Inflammatory macrophage (primary cell): Measurements from ENCODE around the gene PTPN21.
"Not testable (repeated sequence)": the region's sequence is repeated elsewhere in the genome, so short reads cannot be mapped to it uniquely, and the experiment has no call there.

ENCODE experiments used
- DNase-seq, 2 donors: peaks; one replicate each; pipeline ENCODE4 v3.0.0-alpha.2; 2020 to 2022

Gene PTPN21

DNA sequence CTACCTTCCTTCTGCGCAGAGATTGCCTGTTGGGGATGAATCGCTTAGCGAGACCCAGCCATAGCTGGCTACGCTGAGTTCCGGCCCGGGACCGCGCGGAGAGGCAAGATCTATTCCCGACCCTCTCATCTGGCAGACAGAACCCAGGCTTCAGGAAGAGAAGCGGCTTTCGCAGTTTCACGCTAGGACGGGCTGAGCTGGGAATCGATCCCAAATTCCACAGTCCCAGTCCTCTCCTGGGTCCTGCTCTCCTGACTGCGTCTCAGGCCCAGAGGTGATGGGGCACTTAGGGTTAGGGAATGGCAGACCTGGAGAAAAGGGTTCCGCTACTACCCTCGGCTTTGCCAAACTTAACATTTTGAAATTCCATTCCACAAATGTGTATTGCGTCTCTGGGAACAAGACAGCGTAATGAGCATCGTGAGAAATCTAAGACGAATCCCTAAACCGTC lies 2.8 kb downstream of the PTPN21 start:
- no peak for DNase-seq

DNA sequence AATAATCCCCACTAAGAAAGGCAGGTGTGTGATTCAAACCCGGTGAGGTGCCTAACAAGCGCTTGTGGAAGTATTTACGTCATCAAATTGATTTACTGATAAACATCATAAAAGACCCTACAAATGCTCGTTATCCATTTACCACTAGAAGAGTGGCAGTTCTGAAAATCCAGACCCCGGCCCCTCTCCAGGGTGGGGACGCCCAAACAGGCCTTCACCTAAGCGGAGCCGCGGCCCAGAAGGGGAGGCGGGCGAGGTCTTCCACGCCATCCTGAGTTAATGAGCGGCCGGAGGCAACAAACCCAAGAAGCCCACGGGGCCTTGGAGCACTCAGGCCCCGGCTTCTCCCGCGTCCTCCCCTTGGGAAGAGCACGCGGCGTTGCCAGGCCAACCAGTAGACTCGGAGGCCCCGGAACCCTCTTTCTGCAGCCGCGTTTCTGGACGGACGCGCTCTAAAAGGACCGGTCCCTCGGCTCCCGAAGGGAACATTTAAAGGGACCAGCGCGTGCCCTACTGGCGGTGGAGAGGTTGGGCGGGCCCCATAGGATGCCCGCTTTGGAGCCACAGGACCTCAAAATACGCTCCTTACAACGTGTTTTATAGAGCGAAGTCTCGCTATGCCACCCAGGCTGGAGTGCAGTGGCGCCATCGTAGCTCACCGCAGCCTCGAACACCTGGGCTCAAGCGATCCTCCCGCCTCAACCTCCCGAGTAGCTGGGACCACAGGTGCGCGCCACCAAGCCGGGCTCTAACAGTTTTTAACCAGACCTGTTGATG lies 3.5 kb downstream of the PTPN21 start:
- peak; percentile 75 to 78 for DNase-seq

DNA sequence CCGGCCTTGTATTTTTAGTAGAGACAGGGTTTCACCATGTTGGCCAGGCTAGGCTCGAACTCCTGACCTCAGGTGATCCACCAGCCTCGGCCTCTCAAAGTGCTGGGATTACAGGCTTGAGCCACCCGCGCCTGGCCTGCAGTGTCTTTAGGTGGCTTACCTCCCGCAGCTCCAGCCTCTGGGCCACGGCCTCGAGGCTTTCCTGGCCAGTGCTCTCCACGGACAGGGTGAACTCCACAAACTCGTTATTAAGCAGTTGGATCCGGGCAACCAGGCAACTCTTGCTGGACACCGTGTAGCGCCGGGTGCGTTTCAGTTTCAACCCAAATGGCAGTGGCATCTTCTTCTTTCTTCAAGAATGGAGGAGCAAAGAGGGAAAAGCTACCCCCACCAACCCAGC lies 4.7 kb downstream of the PTPN21 start:
- DNase-seq: no peak

DNA sequence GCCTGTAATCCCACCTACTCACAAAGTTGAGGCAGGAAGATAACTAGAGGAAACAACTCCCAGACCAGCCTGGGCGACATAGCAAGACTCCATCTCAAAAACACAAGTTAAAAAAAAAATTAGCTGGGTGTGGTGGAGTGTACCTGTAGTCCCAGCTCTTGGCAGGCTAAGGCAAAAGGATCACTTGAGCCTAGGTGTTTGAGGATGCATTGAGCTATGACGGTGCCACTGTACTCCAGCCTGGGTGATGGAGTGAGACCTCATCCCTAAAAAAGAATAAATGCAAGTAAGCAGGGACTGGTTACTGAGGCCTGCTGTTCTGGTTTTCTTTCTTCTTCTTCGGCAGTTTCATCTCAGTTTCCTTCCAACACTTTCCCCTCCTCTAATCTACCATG lies 7.4 kb downstream of the PTPN21 start:
- no peak for DNase-seq

DNA sequence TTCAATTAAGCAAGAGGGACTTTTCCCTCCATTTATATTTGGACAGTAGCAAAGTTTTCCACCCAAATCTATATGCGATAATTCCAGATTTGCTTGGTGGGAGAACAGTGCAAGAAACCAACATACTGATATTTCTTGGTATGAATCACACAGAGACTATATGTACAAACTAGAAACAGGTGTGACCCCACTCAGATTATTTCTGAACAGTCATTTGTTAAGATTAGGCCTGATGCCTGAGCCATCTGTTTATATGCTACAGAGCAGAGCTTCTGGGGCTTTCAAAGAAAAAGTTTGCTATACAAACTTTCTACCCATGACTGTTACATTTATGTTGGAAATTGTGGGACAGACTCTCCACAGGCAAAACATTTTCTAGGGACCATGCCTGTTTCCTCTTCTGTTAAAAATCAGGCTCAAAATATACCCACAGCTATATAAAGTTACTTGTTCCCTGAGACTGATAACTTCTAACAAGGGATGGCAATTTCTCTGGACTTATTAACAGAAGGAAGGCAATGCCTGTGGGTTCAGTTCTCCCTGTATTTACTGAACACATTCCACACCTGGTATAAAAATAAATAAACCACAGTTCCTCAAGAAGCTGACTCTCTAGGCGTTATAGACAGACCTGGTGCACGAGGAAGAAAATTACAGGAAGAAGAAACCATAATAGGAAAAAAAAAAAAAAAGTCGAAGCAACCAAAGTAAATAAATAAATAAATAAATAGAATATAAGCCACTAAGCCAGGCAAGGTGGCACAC lies 8.0 kb downstream of the PTPN21 start:
- no peak for DNase-seq

DNA sequence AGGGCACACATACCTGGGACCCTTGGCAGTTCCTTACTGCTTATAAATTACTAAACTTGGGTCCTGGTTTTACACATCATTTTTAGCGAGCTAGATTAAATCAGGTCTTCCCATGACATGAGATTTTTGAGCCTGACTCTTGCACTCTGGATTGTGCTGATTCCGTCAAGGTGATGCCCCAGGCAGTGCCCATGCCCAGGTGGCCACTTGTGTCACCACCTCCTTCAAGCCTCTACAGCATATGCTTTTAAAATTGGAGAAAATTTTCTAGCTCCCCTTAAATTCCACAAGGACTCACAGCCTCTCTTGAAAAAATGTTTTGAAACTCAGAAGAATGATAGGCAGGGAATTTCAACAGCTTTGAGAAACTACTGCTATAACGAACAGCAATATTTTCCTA lies 9.6 kb downstream of the PTPN21 start:
- DNase-seq: no peak

DNA sequence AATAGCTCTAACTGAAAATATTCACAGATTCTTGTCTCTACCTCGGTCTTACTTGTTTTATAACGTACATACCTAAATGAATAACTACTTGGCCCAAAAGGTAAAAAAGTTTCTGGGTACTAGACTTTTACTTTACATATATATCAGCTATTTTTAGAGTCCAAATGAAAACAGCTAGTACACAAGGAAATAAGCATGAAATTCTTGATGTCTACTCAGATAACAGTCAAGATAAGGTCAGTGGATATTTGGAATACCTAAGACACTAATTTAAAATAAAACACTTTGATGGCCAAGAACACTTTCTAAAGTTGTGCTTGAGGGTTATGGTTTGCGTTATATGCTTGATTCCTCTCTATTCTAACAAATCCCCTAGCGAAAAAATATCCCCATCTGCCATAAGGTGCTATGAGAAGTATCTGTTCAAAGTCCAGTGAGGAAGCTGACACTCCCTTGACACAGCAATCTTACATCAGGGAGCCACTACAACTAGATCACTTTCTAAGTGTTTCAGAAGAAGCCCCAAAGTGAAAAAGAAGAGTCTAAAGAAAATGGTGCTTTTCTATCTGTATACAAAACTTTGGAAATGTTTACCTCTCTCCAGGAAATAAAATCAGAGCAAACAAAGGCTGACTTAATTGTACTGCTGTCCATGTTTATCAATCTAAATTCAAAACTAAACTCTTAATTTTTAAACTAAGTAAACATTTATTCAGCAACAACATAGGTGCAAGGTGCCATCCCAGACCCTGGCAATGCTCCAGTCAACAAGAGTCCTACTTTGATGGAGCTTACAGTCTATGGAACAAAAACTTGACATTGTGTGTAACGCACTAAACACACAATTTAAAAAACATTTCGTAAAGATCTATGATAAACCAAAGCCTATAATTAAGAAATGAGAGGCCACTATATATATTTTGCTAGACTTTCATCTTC lies 11.7 kb downstream of the PTPN21 start:
- DNase-seq: no peak

DNA sequence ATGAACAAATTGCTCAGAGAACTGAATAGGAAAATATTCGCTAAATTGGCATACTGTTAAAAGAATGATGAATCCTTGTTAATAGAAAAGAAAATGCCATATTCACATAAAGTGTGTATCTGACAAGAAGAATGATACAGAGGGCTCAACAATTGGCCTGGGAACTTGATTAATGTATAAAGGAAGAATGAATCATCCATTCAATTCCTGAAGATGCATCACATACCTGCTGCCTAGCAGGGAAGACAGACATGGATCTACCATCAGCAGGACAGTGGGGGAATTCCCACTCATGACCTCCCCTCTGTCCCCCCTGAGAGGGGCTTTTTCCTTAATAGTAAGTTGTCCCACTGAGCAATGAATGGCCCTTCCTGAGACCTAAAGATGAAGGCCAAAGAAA lies 13.5 kb downstream of the PTPN21 start:
- no peak for DNase-seq

DNA sequence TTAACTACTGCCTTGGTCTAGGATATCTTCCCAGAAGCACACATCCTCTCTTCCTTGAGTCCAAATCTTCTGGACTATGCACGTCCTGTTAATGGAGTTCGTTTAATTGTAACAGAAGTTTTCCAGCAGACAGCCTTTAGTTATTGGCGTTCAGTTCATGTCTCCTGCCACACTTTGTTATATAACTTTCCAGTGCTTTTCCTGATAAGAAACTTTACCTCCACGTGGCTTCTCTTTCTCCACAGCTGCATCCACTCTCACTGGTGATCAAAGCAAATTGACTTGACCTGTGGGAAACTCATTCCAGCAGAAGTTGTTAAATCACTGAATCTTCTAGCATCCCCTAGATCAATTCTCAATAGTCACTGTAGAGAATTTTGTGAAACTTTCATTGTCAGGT lies 19.0 kb downstream of the PTPN21 start:
- no peak for DNase-seq

DNA sequence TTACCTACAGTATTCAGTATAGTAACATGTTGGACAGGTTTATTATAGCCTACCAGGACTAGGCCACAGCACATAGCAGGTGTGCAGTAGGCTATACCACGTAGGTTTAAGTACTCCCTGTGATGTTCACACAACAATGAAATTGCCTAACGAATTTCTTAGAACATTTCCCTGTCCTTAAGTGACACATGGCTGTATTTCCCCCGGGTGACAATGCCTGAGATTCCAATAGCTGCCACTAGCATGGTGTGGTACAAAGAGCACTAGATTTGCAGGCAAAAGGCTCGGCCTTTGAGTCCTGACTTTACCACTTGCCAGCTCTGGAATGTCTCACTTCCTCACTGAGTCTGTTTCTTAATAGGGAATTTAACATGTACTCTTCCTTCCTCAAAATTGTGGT lies 19.7 kb downstream of the PTPN21 start:
- DNase-seq: peak; percentile 66 to 67

DNA sequence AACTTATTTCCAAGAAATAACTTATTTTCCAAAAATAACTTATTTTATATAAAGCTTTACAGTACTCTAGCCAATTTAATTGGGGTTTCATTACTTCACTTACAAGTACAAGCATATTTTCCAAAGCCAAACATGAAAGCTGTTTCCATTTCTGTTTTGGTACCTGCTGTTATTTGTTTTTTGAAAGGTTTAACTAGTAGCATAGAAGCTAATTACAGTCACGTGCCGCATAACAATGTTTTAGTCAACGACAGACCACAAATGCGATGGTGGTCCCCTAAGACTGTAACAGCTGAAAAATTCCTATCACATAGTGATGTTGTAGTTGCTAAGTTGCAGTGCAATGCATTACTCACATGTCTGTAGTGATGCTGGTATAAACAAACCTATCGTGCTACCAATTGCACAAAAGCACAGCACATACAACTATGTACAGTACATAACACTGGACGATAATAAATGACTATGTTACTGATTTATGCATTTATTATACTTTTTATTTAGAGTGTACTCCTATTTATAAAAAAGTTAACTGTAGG lies 21.7 kb downstream of the PTPN21 start:
- DNase-seq: no peak

DNA sequence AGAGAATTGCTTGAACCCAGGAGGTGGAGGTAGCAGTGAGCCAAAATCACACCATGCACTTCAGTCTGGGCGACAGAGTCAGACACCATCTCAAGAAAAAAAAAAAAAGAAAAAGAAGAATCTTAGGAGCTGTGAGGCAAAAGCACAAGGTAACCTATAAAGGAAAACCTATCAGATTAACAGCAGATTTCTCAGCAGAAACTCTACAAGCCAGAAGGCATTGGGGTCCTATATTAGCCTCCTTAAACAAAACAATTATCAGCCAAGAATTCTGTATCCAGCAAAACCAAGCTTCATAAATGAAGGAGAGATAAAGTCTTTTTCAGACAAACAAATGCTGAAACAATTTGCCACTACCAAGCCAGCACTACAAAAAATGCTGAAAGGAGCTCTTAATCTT lies 24.9 kb downstream of the PTPN21 start:
- not testable (repeated sequence) for DNase-seq

DNA sequence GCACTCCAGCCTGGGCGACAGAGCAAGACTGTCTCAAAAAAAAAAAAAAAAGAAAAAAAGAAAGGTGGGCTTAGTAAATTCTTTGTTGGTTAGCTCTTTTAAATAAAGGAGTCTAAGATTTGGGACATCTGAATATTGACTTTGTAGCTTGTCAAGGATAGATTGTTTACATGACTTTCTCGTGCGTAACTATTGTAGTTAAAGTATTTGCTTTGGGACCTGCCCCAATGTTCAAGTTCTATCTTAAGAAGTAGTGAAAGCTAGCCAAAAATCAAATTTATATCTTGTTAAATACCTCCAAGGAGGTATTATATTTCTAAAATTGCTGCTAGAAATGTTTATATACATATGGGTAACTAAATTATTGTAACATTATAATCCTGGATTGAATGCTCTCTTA lies 32.4 kb downstream of the PTPN21 start:
- no peak for DNase-seq

DNA sequence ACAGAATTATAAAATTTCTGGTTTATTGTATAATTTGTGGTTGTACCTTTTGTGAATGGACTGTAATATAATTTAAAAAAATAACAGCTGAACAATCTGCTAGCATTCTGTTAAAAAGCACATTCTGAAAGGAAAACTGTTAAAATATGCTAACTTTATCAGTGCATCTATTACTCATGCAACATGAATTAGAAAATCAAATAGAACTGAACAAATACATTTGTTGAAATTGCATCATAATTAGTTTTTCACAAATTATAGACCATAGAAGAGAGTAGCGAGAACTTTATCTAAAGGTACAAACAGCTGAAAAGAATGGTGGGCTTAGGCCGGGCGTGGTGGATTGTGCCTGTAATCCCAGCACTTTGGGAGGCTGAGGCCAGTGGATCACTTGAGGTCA lies 33.0 kb downstream of the PTPN21 start:
- DNase-seq: no peak

DNA sequence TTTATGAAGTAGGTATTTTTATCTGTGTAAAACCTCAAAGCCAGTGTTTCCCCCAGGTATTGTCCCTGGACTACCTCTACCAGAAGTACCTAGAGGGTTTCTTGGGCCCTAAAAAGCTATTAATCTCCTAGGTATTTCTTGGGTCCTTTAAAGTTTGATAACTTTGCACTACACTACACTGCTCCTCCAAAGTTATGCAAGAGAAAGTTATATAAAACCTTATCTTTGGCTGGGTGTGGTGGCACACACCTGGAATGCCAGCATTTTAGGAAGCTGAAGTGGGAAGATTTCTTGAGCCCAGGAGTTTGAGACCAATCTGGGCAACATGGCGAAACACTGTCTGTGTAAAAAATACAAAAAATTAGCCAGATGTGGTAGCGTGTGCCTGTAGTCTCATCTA lies 34.9 kb downstream of the PTPN21 start:
- DNase-seq: no peak

DNA sequence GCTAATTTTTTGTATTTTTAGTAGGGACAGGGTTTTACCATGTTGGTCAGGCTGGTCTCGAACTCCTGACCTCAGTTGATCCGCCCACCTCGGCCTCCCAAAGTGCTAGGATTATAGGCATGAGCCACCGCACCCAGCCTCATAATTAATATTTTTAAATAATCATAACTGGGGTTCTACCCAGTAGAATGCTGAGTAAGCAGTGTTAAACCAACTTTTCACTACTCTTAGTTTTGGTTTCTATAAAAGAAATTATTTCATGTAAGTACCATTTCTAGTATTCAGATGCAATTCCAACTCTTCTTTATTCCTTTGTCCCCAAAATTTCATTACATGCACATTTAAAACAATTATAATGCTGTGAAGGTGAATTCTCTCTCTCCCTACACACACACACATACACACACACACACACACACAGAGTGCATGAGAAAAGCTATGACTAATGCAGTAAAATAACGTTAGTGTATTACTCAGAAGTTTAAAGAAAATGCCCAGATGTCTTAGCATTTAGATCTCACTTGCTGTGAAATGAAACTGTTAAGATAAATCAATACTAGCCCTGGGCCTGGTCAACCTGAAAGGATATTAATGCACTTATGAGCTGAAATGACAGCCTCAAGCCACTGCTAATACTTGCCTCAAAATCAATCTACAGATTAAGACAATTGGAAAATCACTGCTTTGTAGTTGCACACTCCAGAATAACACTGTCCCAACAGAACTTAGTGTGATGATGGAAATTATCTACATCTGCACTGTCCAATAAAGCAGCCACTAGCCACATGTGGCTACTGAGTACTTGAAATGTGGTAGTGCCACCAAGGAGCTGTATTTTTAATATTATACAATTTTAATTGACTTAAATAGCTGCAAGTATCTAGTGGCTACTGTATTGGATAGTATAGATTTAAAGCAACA lies 36.0 kb downstream of the PTPN21 start:
- DNase-seq: no peak

DNA sequence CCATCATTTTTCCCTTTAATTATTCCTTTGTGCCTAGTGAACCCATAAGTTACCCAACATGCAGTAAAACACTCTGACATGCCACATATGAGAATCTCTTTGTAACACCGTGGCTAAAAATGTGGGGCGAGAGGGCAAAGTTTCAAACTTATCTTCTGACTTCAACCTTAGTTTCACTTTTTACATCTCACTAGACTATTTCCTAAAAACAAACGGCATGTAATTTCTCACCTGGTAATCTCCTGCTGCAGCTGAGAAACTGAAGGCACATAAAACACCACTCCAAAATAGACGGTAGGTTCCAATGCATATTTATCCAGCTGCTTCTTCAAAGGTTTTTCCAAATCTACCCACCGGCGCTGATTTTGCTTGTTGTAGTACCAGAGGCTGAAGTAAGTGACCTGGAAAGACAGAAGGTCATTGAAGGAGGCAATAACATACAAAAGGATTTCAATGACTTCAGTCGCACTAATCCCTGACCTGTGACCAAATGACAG lies 37.9 kb downstream of the PTPN21 start:
- DNase-seq: no peak

DNA sequence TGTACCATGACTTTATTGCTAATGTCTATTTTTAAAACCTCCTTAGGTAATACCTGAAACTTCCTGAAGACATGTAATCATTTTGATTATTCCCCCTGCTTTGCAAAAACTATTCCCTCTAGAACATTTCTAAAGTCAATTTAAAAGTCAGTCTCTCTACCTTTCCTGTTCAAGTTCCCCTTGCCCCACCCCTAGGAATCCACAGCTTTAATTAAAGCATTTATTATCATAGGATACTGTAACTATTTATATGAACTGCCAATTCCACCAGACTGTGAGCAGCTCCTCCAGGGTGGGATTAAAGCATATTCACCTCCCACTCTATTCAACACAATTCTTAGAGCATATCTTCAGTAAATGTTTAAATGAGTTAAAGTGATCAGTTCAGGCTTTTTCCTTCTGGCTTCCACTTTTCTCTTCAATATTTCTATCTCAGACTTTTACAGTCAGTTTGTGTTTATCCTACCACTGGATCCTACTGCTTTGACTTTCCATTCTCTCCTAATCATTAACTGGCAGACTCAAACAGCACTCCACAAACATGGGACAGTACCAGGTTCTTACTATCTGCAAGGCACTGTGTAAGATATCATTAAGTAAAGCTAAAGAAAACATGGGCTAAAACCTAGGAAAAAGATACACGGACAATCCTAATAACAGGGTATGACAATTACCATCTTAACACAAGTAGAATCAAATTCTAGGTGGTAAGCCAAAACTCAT lies 39.1 kb downstream of the PTPN21 start:
- DNase-seq: no peak

DNA sequence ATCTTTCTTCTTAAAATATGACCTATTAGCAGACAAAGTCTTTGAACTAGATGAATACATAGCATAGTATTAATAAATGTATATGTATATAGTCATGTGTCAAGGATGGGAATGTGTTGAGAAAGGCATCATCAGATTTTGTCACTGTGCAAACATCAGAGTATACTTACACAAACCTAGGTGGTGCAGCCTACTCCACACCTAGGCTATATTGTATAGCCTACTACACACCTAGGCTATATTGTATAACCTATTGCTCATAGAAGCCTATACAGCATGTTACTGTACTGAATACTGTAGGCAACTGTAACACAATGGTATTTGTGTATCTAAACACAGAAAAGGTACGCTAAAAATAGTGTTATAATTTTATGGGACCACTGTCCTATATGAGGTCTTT lies 47.6 kb downstream of the PTPN21 start:
- DNase-seq: no peak

DNA sequence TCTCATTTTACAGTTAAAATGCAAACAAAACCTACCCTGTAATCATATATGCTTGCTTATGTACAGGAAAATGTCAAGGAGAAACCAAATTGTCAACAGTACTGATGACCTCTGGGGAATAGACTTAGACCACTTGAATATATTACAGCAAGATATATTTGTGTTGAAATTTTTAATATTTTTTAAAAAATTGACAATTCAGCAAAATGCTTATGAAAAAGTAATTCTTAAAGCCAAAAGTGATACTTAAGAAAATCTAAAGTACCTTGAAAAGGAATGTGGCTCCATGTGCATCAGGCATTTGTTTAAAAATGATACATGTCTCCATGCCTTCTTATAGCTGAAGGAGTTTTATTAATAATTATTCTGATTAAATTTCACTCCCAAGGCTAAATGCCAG lies 49.2 kb downstream of the PTPN21 start:
- DNase-seq: no peak

DNA sequence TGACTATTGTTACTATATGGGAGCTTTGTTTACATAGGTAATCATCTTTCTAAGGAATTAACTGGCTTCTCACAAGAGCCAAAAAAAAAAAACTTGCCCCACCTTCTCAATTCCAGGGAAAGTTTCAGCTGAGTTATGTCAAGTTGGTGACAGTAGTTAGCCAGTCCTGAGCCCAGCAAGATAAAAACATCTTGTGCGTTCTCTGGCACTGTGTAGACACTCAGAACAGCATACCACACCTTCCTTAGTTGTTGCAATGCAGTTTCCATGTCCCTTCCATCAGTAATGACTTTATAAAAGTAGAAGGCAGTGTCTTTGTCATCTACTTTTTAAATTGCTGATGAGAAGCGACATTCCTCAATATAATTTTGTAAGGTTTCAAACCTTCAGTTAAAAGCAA lies 50.2 kb downstream of the PTPN21 start:
- no peak for DNase-seq
